ENCODE measurements around the gene LTBP2. TPM values are rescaled to one million over a fixed set of nuclear protein-coding genes. Genes with fewer than 3 reads are reported as not detected.

LTBP2 gene
- total RNA-seq, 1 donor from 2014 or later: 1.3 TPM

GRCh38 chr14:74616507-74616906 lies 4.5 kb upstream of the LTBP2 start:
- DNase-seq (ENCODE audit: low read depth, low spot score): no peak
- H3K36me3 Mint-ChIP-seq (ENCODE audit: low read depth): no peaks in the 10 kb centered on the region
- peaks cover 43% of the 10 kb centered on the region for H3K27me3 Mint-ChIP-seq (ENCODE audit: low read depth)

DNA sequence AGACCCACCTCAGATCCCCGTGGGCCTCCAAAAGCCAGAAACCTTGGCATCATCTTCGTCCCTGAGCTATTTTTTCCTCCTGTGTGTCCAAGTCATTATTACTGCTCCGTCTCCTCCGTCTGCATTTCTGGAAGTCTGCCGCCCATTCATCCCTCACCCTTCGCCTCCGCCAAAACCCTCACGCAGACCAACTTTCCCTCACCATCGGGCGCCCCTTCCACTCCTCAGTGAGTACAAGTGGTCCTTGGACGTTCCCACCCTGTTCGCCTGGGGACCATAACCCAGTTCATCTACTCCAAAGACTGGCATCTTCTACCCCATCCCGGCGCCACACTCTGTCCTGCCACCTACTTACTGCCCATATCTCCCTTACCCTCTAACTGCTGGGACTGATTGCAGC lies 3.7 kb upstream of the LTBP2 start:
- no peaks in the 10 kb centered on the region for H3K9me3 Mint-ChIP-seq
- H3K27ac Mint-ChIP-seq (ENCODE audit: unreplicated experiment): no peak overlapping the region
- TF ChIP-seq, protein P1, sequence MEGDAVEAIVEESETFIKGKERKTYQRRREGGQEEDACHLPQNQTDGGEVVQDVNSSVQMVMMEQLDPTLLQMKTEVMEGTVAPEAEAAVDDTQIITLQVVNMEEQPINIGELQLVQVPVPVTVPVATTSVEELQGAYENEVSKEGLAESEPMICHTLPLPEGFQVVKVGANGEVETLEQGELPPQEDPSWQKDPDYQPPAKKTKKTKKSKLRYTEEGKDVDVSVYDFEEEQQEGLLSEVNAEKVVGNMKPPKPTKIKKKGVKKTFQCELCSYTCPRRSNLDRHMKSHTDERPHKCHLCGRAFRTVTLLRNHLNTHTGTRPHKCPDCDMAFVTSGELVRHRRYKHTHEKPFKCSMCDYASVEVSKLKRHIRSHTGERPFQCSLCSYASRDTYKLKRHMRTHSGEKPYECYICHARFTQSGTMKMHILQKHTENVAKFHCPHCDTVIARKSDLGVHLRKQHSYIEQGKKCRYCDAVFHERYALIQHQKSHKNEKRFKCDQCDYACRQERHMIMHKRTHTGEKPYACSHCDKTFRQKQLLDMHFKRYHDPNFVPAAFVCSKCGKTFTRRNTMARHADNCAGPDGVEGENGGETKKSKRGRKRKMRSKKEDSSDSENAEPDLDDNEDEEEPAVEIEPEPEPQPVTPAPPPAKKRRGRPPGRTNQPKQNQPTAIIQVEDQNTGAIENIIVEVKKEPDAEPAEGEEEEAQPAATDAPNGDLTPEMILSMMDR (conservative IDR thresholded peaks at IDR 0.05): no peak
- no peak for DNase-seq (ENCODE audit: low read depth, low spot score)
- H3K4me1 Mint-ChIP-seq: peaks cover 20% of the 10 kb centered on the region
- H3K4me3 Mint-ChIP-seq: peak overlapping the region; percentile 53
- H3K27me3 Mint-ChIP-seq (ENCODE audit: low read depth): peaks cover 48% of the 10 kb centered on the region
- H3K36me3 Mint-ChIP-seq (ENCODE audit: low read depth): no peaks in the 10 kb centered on the region

More at GRCh38 chr14:74616507-74616906, 4.5 kb upstream of the LTBP2 start:
- TF ChIP-seq, protein P1 (conservative IDR thresholded peaks at IDR 0.05): no peak
- Mint-ChIP-seq H3K4me3 (no peak overlapping the region), H3K4me1 (peaks cover 20% of the 10 kb centered on the region), H3K9me3 (no peaks in the 10 kb centered on the region), H3K27ac (ENCODE audit: unreplicated experiment) (peak overlapping the region; percentile 66)

DNA sequence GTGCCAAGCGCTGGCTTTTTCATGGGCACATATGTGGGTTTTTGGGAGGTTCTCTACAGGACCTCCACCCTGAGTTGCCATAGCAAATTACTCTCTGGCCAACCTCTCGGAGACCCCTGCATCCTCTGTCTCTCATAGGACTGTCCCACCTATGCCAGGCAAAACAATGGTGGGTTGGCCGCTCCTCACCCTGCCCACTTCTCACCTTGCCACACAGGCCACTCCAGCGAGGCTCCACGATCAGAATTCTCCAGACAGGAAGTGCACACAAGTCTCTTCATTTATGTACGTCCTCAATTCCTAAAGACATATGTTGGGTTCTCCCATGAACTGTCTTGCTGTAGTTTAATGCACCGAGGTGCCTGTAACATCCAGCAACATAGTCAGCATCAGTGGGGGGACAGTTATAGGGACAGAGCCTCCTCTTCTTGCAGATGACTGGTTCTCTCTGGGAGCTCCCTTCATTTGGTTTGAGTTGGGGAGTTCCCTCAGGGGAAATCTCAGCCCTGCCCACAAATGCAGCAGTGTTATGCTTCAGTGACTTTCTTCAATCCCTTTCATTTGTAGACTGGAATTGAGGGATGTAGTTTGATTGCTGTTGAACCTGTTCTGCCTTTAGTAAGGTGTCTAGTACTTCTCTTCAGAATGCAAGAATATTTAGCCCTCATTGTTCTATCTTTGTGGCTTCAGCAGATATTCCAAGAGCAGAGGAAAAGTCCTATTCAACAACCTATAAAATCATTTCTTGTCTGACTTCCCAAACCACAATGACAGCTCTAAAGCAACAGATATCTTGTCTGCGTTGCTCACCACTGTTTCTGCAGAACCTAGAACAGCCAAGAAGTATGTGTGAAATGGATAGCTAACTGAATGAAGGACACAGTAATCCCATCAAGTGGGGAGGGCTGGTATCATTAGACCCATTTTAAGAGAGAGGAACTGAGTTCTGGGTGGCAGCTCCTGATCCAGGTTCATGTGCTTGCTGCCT lies 2.8 kb upstream of the LTBP2 start:
- Mint-ChIP-seq H3K9me3 (no peaks in the 10 kb centered on the region), H3K4me1 (peaks cover 16% of the 10 kb centered on the region), H3K27ac (ENCODE audit: unreplicated experiment) (no peak overlapping the region), H3K4me3 (peak overlapping the region; percentile 25), H3K36me3 (ENCODE audit: low read depth) (no peaks in the 10 kb centered on the region), H3K27me3 (ENCODE audit: low read depth) (peaks cover 55% of the 10 kb centered on the region)
- TF ChIP-seq, protein P1 (conservative IDR thresholded peaks at IDR 0.05): no peak
- no peak for DNase-seq (ENCODE audit: low read depth, low spot score)

DNA sequence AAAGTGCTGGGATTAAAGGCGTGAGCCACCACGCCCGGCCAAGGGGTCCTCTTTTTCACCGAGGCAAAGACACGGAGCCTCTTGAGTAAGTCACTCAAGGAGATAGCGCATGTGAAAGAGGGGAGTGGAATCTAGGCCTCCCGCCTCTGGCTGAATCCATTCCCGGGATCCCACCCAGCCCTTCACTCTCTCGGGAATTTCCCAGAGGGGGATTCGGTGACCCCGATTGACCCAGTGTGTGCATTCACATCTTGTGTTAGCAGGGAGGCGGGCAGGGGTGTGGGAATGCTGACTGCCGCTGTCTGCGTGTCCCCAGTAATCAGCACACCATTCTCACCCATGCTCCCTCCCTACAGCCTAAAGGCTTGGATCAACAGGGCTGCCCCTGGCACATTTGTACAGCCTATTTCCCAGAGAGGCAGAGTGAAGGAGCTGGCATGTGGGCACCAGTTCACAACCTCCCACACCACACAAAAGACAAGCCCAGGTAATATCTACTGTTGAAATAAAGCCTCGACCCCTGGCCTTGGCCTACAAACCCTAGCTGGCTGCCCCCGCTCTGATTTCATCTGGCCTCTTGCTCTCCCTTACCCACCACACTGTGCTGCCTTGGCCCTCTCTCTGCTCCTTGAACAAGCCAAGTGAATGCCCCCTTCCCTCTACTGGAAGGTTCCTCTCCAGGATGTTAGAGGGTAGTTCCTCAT lies 1.3 kb upstream of the LTBP2 start:
- Mint-ChIP-seq H3K27me3 (ENCODE audit: low read depth) (peaks cover 66% of the 10 kb centered on the region), H3K9me3 (no peaks in the 10 kb centered on the region), H3K36me3 (ENCODE audit: low read depth) (no peaks in the 10 kb centered on the region), H3K4me1 (peaks cover 15% of the 10 kb centered on the region), H3K27ac (ENCODE audit: unreplicated experiment) (no peak overlapping the region), H3K4me3 (peak overlapping the region; percentile 71)
- DNase-seq (ENCODE audit: low read depth, low spot score): no peak
- TF ChIP-seq, protein P1 (conservative IDR thresholded peaks at IDR 0.05): no peak

GRCh38 chr14:74612350-74613021 lies 449 bp upstream of the LTBP2 start:
- no peak overlapping the region for H3K27ac Mint-ChIP-seq (ENCODE audit: unreplicated experiment)
- TF ChIP-seq, protein P1 (conservative IDR thresholded peaks at IDR 0.05): peak; percentile 69
- no peaks in the 10 kb centered on the region for H3K9me3 Mint-ChIP-seq
- H3K36me3 Mint-ChIP-seq (ENCODE audit: low read depth): no peaks in the 10 kb centered on the region
- peak; percentile 77 for DNase-seq (ENCODE audit: low read depth, low spot score)
- peaks cover 66% of the 10 kb centered on the region for H3K27me3 Mint-ChIP-seq (ENCODE audit: low read depth)
- H3K4me3 Mint-ChIP-seq: peak overlapping the region; percentile 59
- peaks cover 15% of the 10 kb centered on the region for H3K4me1 Mint-ChIP-seq
